DOHH2 (cell line): ENCODE data around the gene FRK.

Source experiments
- CTCF ChIP-seq: fragments of 200-600 bp; sonication (generic); IDR thresholded peaks from one replicate; pipeline ENCODE4 v1.5.1; 2014; ENCODE audit warnings: antibody characterized with exemption, mild to moderate bottlenecking, low read depth, low read length; ENCODE audit not compliant: poor library complexity, severe bottlenecking
- EZH2phosphoT487 ChIP-seq: fragments of 200-600 bp; sonication (generic); IDR thresholded peaks from 2 replicates; pipeline ENCODE4 v1.6.1; 2017; ENCODE audit warnings: borderline replicate concordance, mild to moderate bottlenecking, antibody characterized with exemption, low read length, moderate library complexity, mixed read lengths

DNA sequence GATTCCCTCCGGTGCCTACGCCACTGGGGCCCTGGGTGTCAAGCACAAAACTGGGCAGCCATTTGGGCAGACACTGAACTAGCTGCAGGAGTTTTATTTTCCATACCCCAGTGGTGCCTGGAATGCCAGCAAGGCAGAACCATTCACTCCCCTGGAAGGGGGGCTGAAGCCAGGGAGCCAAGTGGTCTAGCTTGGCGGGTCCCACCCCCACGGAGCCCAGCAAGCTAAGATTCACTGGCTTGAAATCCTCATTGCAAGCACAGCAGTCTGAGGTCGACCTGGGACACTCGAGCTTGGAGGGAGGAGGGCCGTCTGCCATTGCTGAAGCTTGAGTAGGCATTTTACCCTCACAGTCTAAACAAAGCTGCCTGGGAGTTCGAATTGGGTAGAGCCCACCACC lies 125.3 kb downstream of the FRK start:
- TF ChIP-seq CTCF = no peak
- TF ChIP-seq EZH2phosphoT487 = no peak
